ENCODE measurements around the gene SRGN. TPM values are rescaled to one million over a fixed set of nuclear protein-coding genes. Genes with fewer than 3 reads are reported as not detected.
A peak's percentile ranks its signal among the peaks of the same experiment; 100 is the strongest.
"Not testable (repeated sequence)": the region's sequence is repeated elsewhere in the genome, so short reads cannot be mapped to it uniquely, and the experiment has no call there.

SRGN gene
- polyA plus RNA-seq, 3 donors = 32.0 to 290 (median 181) TPM

GRCh38 chr10:69104994-69105790 is 17.3 kb downstream of the SRGN start:
- H3K27ac ChIP-seq (ENCODE audit: low read depth, low read length) = no peak overlapping the region
- WGBS, 3 donors = 81 to 97% (median 93%) methylated on average over 1 of the region's 1 CpG

GRCh38 chr10:69107176-69107490 is 19.2 kb downstream of the SRGN start:
- H3K27ac ChIP-seq (ENCODE audit: low read depth, low read length) = no peak overlapping the region

- 88 to 96% (median 88%) methylated on average over 2 of the region's 2 CpGs for WGBS, 3 donors
- no peak overlapping the region for H3K27ac ChIP-seq (ENCODE audit: low read depth, low read length)
These were observed 19.8 kb downstream of the SRGN start for GRCh38 chr10:69107699-69108098.

GRCh38 chr10:69119896-69120295 is 32.0 kb downstream of the SRGN start:
- no peak overlapping the region for H3K27ac ChIP-seq (ENCODE audit: low read depth, low read length)
- 67 to 85% (median 68%) methylated on average over 1 of the region's 1 CpG for WGBS, 3 donors

GRCh38 chr10:69123306-69123746 is 35.4 kb downstream of the SRGN start:
- 0 to 1% (median 1%) methylated on average over 16 of the region's 16 CpGs for WGBS, 3 donors
- peak overlapping the region; percentile 97 for H3K27ac ChIP-seq (ENCODE audit: low read depth, low read length)

- peak within 1 kb of the TSS; percentile 97 for H3K27ac ChIP-seq (ENCODE audit: low read depth, low read length)
- 0% methylated on average over 53 to 82 of the region's 82 CpGs for WGBS, 3 donors
These were observed 36.1 kb downstream of the SRGN start, which contains the start of gene VPS26A for GRCh38 chr10:69123747-69124562. VPS26A (plus strand) TSS chr10:69124178; CDS start chr10:69124278, 100 bp downstream.

GRCh38 chr10:69124563-69125268 is 36.8 kb downstream of the SRGN start:
- 1% methylated on average over 26 of the region's 26 CpGs for WGBS, 3 donors
- peak overlapping the region; percentile 83 for H3K27ac ChIP-seq (ENCODE audit: low read depth, low read length)

- WGBS, 3 donors = 29 to 73% (median 39%) methylated on average over 1 of the region's 1 CpG
- no peak overlapping the region for H3K27ac ChIP-seq (ENCODE audit: low read depth, low read length)
These were observed 37.7 kb downstream of the SRGN start for GRCh38 chr10:69125554-69125953.

GRCh38 chr10:69130251-69130650 is 42.3 kb downstream of the SRGN start:
- no peak overlapping the region for H3K27ac ChIP-seq (ENCODE audit: low read depth, low read length)
- 51 to 56% (median 54%) methylated on average over 2 of the region's 2 CpGs for WGBS, 3 donors

GRCh38 chr10:69139961-69140360 is 52.1 kb downstream of the SRGN start:
- whole genome bisulfite sequencing, 3 donors = 88 to 96% (median 94%) methylated on average over 2 of the region's 2 CpGs
- H3K27ac ChIP-seq (ENCODE audit: low read depth, low read length) = no peak overlapping the region

- 70 to 84% (median 71%) methylated on average over 1 of the region's 1 CpG for WGBS, 3 donors
- no peak overlapping the region for H3K27ac ChIP-seq (ENCODE audit: low read depth, low read length)
These were observed 53.4 kb downstream of the SRGN start for GRCh38 chr10:69141304-69141703.

GRCh38 chr10:69142074-69142473 is 54.2 kb downstream of the SRGN start:
- not testable (repeated sequence) for H3K27ac ChIP-seq (ENCODE audit: low read depth, low read length)
- WGBS, 3 donors = 94 to 98% (median 95%) methylated on average over 3 of the region's 3 CpGs

- WGBS, 3 donors = 46 to 80% (median 49%) methylated on average over 3 of the region's 3 CpGs
- no peak overlapping the region for H3K27ac ChIP-seq (ENCODE audit: low read depth, low read length)
These were observed 55.1 kb downstream of the SRGN start for GRCh38 chr10:69142983-69143382.

GRCh38 chr10:69145329-69145728 is 57.4 kb downstream of the SRGN start:
- no peak overlapping the region for H3K27ac ChIP-seq (ENCODE audit: low read depth, low read length)
- 93 to 100% (median 98%) methylated on average over 1 of the region's 1 CpG for whole genome bisulfite sequencing, 3 donors

GRCh38 chr10:69145864-69146263 is 58.0 kb downstream of the SRGN start:
- H3K27ac ChIP-seq (ENCODE audit: low read depth, low read length) = no peak overlapping the region
- 93 to 98% (median 98%) methylated on average over 8 of the region's 8 CpGs for WGBS, 3 donors

- no peak overlapping the region for H3K27ac ChIP-seq (ENCODE audit: low read depth, low read length)
- 28 to 60% (median 32%) methylated on average over 2 of the region's 2 CpGs for WGBS, 3 donors
These were observed 58.9 kb downstream of the SRGN start for GRCh38 chr10:69146759-69147158.

GRCh38 chr10:69151984-69152383 is 64.1 kb downstream of the SRGN start:
- no peak overlapping the region for H3K27ac ChIP-seq (ENCODE audit: low read depth, low read length)

GRCh38 chr10:69153227-69153626 is 65.3 kb downstream of the SRGN start:
- 85 to 94% (median 86%) methylated on average over 6 of the region's 6 CpGs for WGBS, 3 donors
- H3K27ac ChIP-seq (ENCODE audit: low read depth, low read length) = no peak overlapping the region

More at GRCh38 chr10:69151984-69152383, 64.1 kb downstream of the SRGN start:
- WGBS, 3 donors = 96 to 98% (median 97%) methylated on average over 3 of the region's 3 CpGs
